Measurements from ENCODE around the gene NECAB3. TPM values are rescaled to one million over a fixed set of nuclear protein-coding genes. Genes with fewer than 3 reads are reported as not detected.

The NECAB3 gene
- total and polyA plus RNA-seq, 2 of the 4 experiments (the other 2 are of a cell fraction): 8.6 to 28.4 TPM

GRCh38 chr20:33663161-33664084, 10.8 kb downstream of the NECAB3 start:
- intact Hi-C loops (cut with micrococcal nuclease): loop anchor here (10.0 kb wide), 1 partner anchor 151 kb away; the partner anchor contains the start of gene CHMP4B
- H3K14ac ChIP-seq (replicated peaks; ENCODE audit: low read depth, low read length): peak overlapping the region; percentile 100
- peak overlapping the region; percentile 49 for H3K18ac ChIP-seq (ENCODE audit: low read depth, low read length)
- H4K5ac ChIP-seq (ENCODE audit: low read depth, low read length): peak overlapping the region; percentile 97
- 3% methylated on average over 6 of the region's 84 CpGs; no CpG with 5 or more reads in 1 of the 2 experiments for WGBS, 2 experiments (ENCODE audit: extremely low coverage in 2 of 2, insufficient read length in 1 of 2)
- H3K9ac ChIP-seq (ENCODE audit: low read depth, low read length): peak overlapping the region; percentile 93
- ChIA-PET POLR2A (ENCODE audit: unreplicated experiment) (interaction anchor here (0.6 kb wide), 1 partner anchor 220 kb away, joined by 3 read pairs; no protein-coding TSS in a partner anchor), CTCF (interaction anchor here (0.7 to 2.2 kb wide), 2 partner anchors 10 to 174 kb away, joined by 3 to 6 read pairs; partner anchors contain the start of gene CBFA2T2)
- peak overlapping the region; percentile 100 for H3K23ac ChIP-seq (ENCODE audit: low read depth, low read length)
- peak overlapping the region; percentile 88 for H3K56ac ChIP-seq (ENCODE audit: extremely low read depth, insufficient read depth, low read length)
- H3K27ac ChIP-seq (ENCODE audit: insufficient read depth, low read length): peak overlapping the region; percentile 93
- peak overlapping the region; percentile 90 to 99 for H4K8ac ChIP-seq (ENCODE audit: low read depth in 2 of 2, low read length in 2 of 2)
- in situ Hi-C loops (cut with MboI; ENCODE audit: low sequenced_read_pairs): no loop called here
- H2BK20ac ChIP-seq (ENCODE audit: low read depth, low read length): peak overlapping the region; percentile 78
- H3K27me3 ChIP-seq (ENCODE audit: control insufficient read depth, insufficient read depth, low read length): no peaks in the 10 kb centered on the region
- peak overlapping the region; percentile 46; the same call in 1 of the 3 replicates for H2BK15ac ChIP-seq (ENCODE audit: low read depth, low read length)
- peak overlapping the region; percentile 79 for H3K4me3 ChIP-seq (ENCODE audit: insufficient read depth, low read depth, low read length)
- peak overlapping the region; percentile 93 for H2AK5ac ChIP-seq (ENCODE audit: low read depth, low read length)
- H3K4me1 ChIP-seq (ENCODE audit: control insufficient read depth, insufficient read depth, low read length): peaks cover 19% of the 10 kb centered on the region
- peaks cover 24% of the 10 kb centered on the region for H3K9me1 ChIP-seq (ENCODE audit: insufficient read depth, low read length)
- H2AFZ ChIP-seq (replicated peaks; ENCODE audit: low read length, poor library complexity): peak overlapping the region; percentile 96
- H3K36me3 ChIP-seq (ENCODE audit: control insufficient read depth, insufficient read depth, low read length): peaks cover 7% of the 10 kb centered on the region; the same call in 1 of the 2 replicates
- H4K20me1 ChIP-seq (ENCODE audit: insufficient read depth, low read length): 0 out of 2 replicates have a peak, but pooled peaks cover 5% of the 10 kb centered on the region
- no peaks in the 10 kb centered on the region for H3K9me3 ChIP-seq (ENCODE audit: control insufficient read depth, insufficient read depth, low read length)
- peak overlapping the region; percentile 90 for H2BK5ac ChIP-seq (ENCODE audit: low read depth, low read length, poor library complexity, severe bottlenecking)
- ATAC-seq (ENCODE audit: low read depth): peak; percentile 78
- DNase-seq: peak; percentile 60
- BruUV-seq (replicated peaks): no TSS peak
- peak overlapping the region; percentile 96 for H3K4me2 ChIP-seq (ENCODE audit: low read depth, low read length)
- dilution Hi-C loops (cut with HindIII; ENCODE audit: low sequenced_read_pairs, unreplicated experiment): no loop called here
- peak overlapping the region; percentile 98 for H2AK9ac ChIP-seq (replicated peaks; ENCODE audit: low read depth, low read length, poor library complexity)
- H3K4ac ChIP-seq (ENCODE audit: low read depth, low read length): peak overlapping the region; percentile 100
- H4K91ac ChIP-seq (ENCODE audit: insufficient read depth, low read depth, low read length): peak overlapping the region; percentile 99
- peak overlapping the region; percentile 92 for H2BK120ac ChIP-seq (ENCODE audit: low read depth, low read length)
- H3K79me1 ChIP-seq (ENCODE audit: low read depth in 1 of 2, low read length in 2 of 2): peaks cover 9 to 50% of the 10 kb centered on the region in 2 experiments; a peak in 3 of 4 replicates
- no peak for TF ChIP-seq CTCF (conservative IDR thresholded peaks at IDR 0.05; ENCODE audit: low read depth, low read length)
- TF ChIP-seq NFE2L2 (IDR thresholded peaks at IDR 0.05; ENCODE audit: low read depth, low read length): no peak
- TF ChIP-seq BHLHE40 (IDR thresholded peaks at IDR 0.05; ENCODE audit: low read depth, low read length): no peak
- TF ChIP-seq MAFK (IDR thresholded peaks at IDR 0.05; ENCODE audit: low read depth, low read length): no peak
- TF ChIP-seq CEBPB (IDR thresholded peaks at IDR 0.05; ENCODE audit: low read depth, low read length): no peak
- TF ChIP-seq MXI1 (IDR thresholded peaks at IDR 0.05; ENCODE audit: borderline replicate concordance, low read depth, low read length): 0 out of 2 replicates have a peak, but pooled peaks have one; percentile 34
- TF ChIP-seq SMC3 (IDR thresholded peaks at IDR 0.05; ENCODE audit: low read depth, low read length): no peak
- TF ChIP-seq RFX5 (IDR thresholded peaks at IDR 0.05; ENCODE audit: low read depth, low read length): no peak
- TF ChIP-seq, protein P1, sequence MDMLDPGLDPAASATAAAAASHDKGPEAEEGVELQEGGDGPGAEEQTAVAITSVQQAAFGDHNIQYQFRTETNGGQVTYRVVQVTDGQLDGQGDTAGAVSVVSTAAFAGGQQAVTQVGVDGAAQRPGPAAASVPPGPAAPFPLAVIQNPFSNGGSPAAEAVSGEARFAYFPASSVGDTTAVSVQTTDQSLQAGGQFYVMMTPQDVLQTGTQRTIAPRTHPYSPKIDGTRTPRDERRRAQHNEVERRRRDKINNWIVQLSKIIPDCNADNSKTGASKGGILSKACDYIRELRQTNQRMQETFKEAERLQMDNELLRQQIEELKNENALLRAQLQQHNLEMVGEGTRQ (IDR thresholded peaks at IDR 0.05; ENCODE audit: low read depth, low read length): no peak
- TF ChIP-seq RCOR1 (IDR thresholded peaks at IDR 0.05; ENCODE audit: insufficient replicate concordance, low read length): no peak
- no peak for TF ChIP-seq ELK1 (IDR thresholded peaks at IDR 0.05; ENCODE audit: borderline replicate concordance, low read depth, low read length)
- no peak for TF ChIP-seq CHD1 (IDR thresholded peaks at IDR 0.05; ENCODE audit: low read depth, low read length)

Data from IMR-90 (cell line).